HEK293 (cell line): Measurements from ENCODE around the gene FAM167B.

ENCODE experiments used
- CTCF ChIA-PET: fragments of 350-600 bp; formaldehyde crosslinking; extraction: SDS; loops from one replicate; lab custom pipeline; 2021; ENCODE audit warnings: antibody characterized with exemption; lab: Yijun Ruan, JAX
- POLR2A ChIA-PET: fragments of 300-600 bp; formaldehyde crosslinking; extraction: SDS; loops from one replicate; lab custom pipeline; 2020; ENCODE audit warnings: antibody characterized with exemption, inconsistent platforms; lab: Yijun Ruan, JAX
- H3K27ac ChIP-seq: fragments of 200-500 bp; sonication (Bioruptor generic); 2 replicates; pipeline ENCODE4 v1.5.1; 2014; ENCODE audit warnings: low read depth, low read length, control low read depth, inconsistent platforms; ENCODE audit errors: extremely low read depth
- H3K36me3 ChIP-seq, 2 experiments: fragments of 200-500 bp in 1 of 2; sonication (Bioruptor generic) in 1 of 2; 1 replicate in 1 of 2; 2 replicates in 1 of 2; pipeline ENCODE4 v1.5.1; 2014 to 2017; ENCODE audit warnings: inconsistent platforms in 2 of 2, low read length in 2 of 2; ENCODE audit not compliant: control insufficient read depth in 2 of 2, insufficient read depth in 1 of 2
- H3K4me1 ChIP-seq: fragments of 200-500 bp; sonication (Bioruptor generic); 2 replicates; pipeline ENCODE4 v1.5.1; 2014; ENCODE audit warnings: mild to moderate bottlenecking, low read length, inconsistent platforms; ENCODE audit not compliant: control insufficient read depth, insufficient read depth
- H3K4me3 ChIP-seq: 2 replicates; pipeline ENCODE4 v1.5.1; 2011; ENCODE audit warnings: low read depth, mild to moderate bottlenecking, control low read depth, low read length, moderate library complexity
- H3K9me3 ChIP-seq: fragments of 200-500 bp; sonication (Bioruptor generic); 2 replicates; pipeline ENCODE4 v1.5.1; 2014; ENCODE audit warnings: low read depth, low read length, inconsistent platforms; ENCODE audit not compliant: control insufficient read depth, insufficient read depth
- BCL6B ChIP-seq: fragments of 450-650 bp; formaldehyde crosslinking; IDR thresholded peaks from 2 replicates; pipeline ENCODE4 v1.5.1; 2017; ENCODE audit warnings: missing biosample characterization, missing genetic modification characterization
- GLIS1 ChIP-seq: fragments of 450-650 bp; formaldehyde crosslinking; IDR thresholded peaks from 2 replicates; pipeline ENCODE4 v1.5.1; 2016; ENCODE audit warnings: missing biosample characterization, missing genetic modification characterization
- GLIS2 ChIP-seq: fragments of 450-650 bp; formaldehyde crosslinking; IDR thresholded peaks from 2 replicates; pipeline ENCODE4 v1.5.1; 2016; ENCODE audit warnings: missing biosample characterization, missing genetic modification characterization
- INSM2 ChIP-seq: fragments of 450-650 bp; formaldehyde crosslinking; IDR thresholded peaks from 2 replicates; pipeline ENCODE4 v1.5.1; 2016; ENCODE audit warnings: missing biosample characterization, missing genetic modification characterization
- KLF1 ChIP-seq: fragments of 450-650 bp; formaldehyde crosslinking; IDR thresholded peaks from 2 replicates; pipeline ENCODE4 v1.5.1; 2016; ENCODE audit warnings: missing biosample characterization, missing genetic modification characterization
- KLF16 ChIP-seq: fragments of 450-650 bp; formaldehyde crosslinking; IDR thresholded peaks from 2 replicates; pipeline ENCODE4 v1.5.1; 2017; ENCODE audit warnings: missing biosample characterization, missing genetic modification characterization
- PRDM10 ChIP-seq: fragments of 450-650 bp; formaldehyde crosslinking; IDR thresholded peaks from 2 replicates; pipeline ENCODE4 v1.5.1; 2016; ENCODE audit warnings: missing biosample characterization, missing genetic modification characterization
- SP2 ChIP-seq: fragments of 450-650 bp; formaldehyde crosslinking; IDR thresholded peaks from 2 replicates; pipeline ENCODE4 v1.5.1; 2016; ENCODE audit warnings: missing biosample characterization, missing genetic modification characterization
- WT1 ChIP-seq: fragments of 450-650 bp; formaldehyde crosslinking; IDR thresholded peaks from 2 replicates; pipeline ENCODE4 v1.5.1; 2016; ENCODE audit warnings: missing biosample characterization, missing genetic modification characterization
- ZBTB17 ChIP-seq: fragments of 450-650 bp; formaldehyde crosslinking; IDR thresholded peaks from 2 replicates; pipeline ENCODE4 v1.5.1; 2016; ENCODE audit warnings: missing biosample characterization, missing genetic modification characterization
- ZBTB48 ChIP-seq: fragments of 450-650 bp; formaldehyde crosslinking; IDR thresholded peaks from 2 replicates; pipeline ENCODE4 v1.5.1; 2016; ENCODE audit warnings: missing biosample characterization, missing genetic modification characterization
- ZNF146 ChIP-seq: fragments of 450-650 bp; formaldehyde crosslinking; IDR thresholded peaks from 2 replicates; pipeline ENCODE4 v1.5.1; 2016; ENCODE audit warnings: missing biosample characterization, missing genetic modification characterization
- ZNF202 ChIP-seq: fragments of 450-650 bp; formaldehyde crosslinking; IDR thresholded peaks from 2 replicates; pipeline ENCODE4 v1.5.1; 2016; ENCODE audit warnings: missing biosample characterization, missing genetic modification characterization, borderline replicate concordance
- ZNF366 ChIP-seq: fragments of 450-650 bp; formaldehyde crosslinking; conservative IDR thresholded peaks from 2 replicates; pipeline ENCODE4 v1.5.1; 2016; ENCODE audit warnings: missing biosample characterization, missing genetic modification characterization
- ZNF404 ChIP-seq: fragments of 450-650 bp; formaldehyde crosslinking; IDR thresholded peaks from 2 replicates; pipeline ENCODE4 v1.5.1; 2017; ENCODE audit warnings: missing biosample characterization, missing genetic modification characterization
- ZNF692 ChIP-seq: fragments of 450-650 bp; formaldehyde crosslinking; IDR thresholded peaks from 2 replicates; pipeline ENCODE4 v1.5.1; 2016; ENCODE audit warnings: missing biosample characterization, missing genetic modification characterization
- ZNF704 ChIP-seq: fragments of 450-650 bp; formaldehyde crosslinking; IDR thresholded peaks from 2 replicates; pipeline ENCODE4 v1.5.1; 2016; ENCODE audit warnings: missing biosample characterization, missing genetic modification characterization
- ZSCAN4 ChIP-seq: fragments of 450-650 bp; formaldehyde crosslinking; IDR thresholded peaks from 2 replicates; pipeline ENCODE4 v1.5.1; 2017; ENCODE audit warnings: missing biosample characterization, missing genetic modification characterization

The FAM167B gene

GRCh38 chr1:32272557-32273390 lies 25.8 kb downstream of the FAM167B start (continued):
- TF ChIP-seq BCL6B (tag by site-specific recombination) (no peak), ZNF704 (tag by site-specific recombination) (no peak), ZBTB17 (no peak), ZNF404 (tag by site-specific recombination) (no peak), GLIS1 (tag by site-specific recombination) (peak; percentile 42; the same call in 1 of the 2 replicates), KLF1 (tag by site-specific recombination) (no peak)

- Histone ChIP-seq H3K36me3 (no peaks in the 10 kb centered on the region), H3K4me3 (no peak overlapping the region), H3K9me3 (no peaks in the 10 kb centered on the region), H3K4me1 (no peaks in the 10 kb centered on the region; the same call in 1 of the 2 replicates), H3K27ac (no peak overlapping the region)
- ChIA-PET POLR2A (no interaction called here), CTCF (no interaction called here)
- TF ChIP-seq PRDM10 (tag by site-specific recombination) (peak; percentile 66), ZNF202 (tag by site-specific recombination) (no peak), KLF16 (no peak), ZNF704 (tag by site-specific recombination) (no peak), SP2 (tag by site-specific recombination) (peak; percentile 51), ZNF146 (tag by site-specific recombination) (no peak), WT1 (peak; percentile 30; the same call in 1 of the 2 replicates), ZSCAN4 (tag by site-specific recombination) (no peak), ZNF366 (tag by site-specific recombination) (no peak), GLIS1 (tag by site-specific recombination) (peak; percentile 50; the same call in 1 of the 2 replicates), ZNF692 (tag by site-specific recombination) (peak; percentile 45; the same call in 1 of the 2 replicates), GLIS2 (tag by site-specific recombination) (peak; percentile 15; the same call in 1 of the 2 replicates), ZBTB48 (tag by site-specific recombination) (peak; percentile 90), INSM2 (tag by site-specific recombination) (no peak)
Measured at GRCh38 chr1:32273391-32274208, 26.6 kb downstream of the FAM167B start.
